Chondrocyte (in vitro differentiated cells): ENCODE results near the gene KCTD16. TPM values are rescaled to one million over a fixed set of nuclear protein-coding genes. Genes with fewer than 3 reads are reported as not detected.

Experiments
- DNase-seq: peaks from one replicate; pipeline ENCODE4 v3.0.0; 2021; ENCODE audit warnings: mixed read lengths, low spot score
- H3K27ac Mint-ChIP-seq: one replicate; pipeline ENCODE4 v1.8.0; 2021; ENCODE audit warnings: mild to moderate bottlenecking, moderate library complexity, mixed read lengths; ENCODE audit not compliant: unreplicated experiment
- H3K27me3 Mint-ChIP-seq: 2 replicates; pipeline ENCODE4 v1.8.0; 2021; ENCODE audit warnings: low read depth, mixed read lengths
- H3K36me3 Mint-ChIP-seq: 2 replicates; pipeline ENCODE4 v1.8.0; 2021; ENCODE audit warnings: low read depth, mixed read lengths
- H3K4me1 Mint-ChIP-seq: 2 replicates; pipeline ENCODE4 v1.8.0; 2021; ENCODE audit warnings: low read depth, mild to moderate bottlenecking, mixed read lengths
- H3K4me3 Mint-ChIP-seq: one replicate; pipeline ENCODE4 v1.8.0; 2021; ENCODE audit warnings: mild to moderate bottlenecking, moderate library complexity, mixed read lengths; ENCODE audit not compliant: unreplicated experiment
- H3K9me3 Mint-ChIP-seq: 2 replicates; pipeline ENCODE4 v1.8.0; 2021; ENCODE audit warnings: low read depth, mixed read lengths
- CTCF ChIP-seq: fragments of 200-600 bp; sonication (generic); IDR thresholded peaks from 2 replicates; pipeline ENCODE4 v1.5.0; 2021; ENCODE audit warnings: antibody characterized with exemption, mild to moderate bottlenecking, moderate library complexity
- total RNA-seq: library from RNA; stranded (reverse); gene quantifications from 3 replicates; pipeline ENCODE4 v1.2.1, GENCODE V29; 2021

KCTD16 gene
- total RNA-seq, 1 donor from 2014 or later, result 1.5 TPM

DNA sequence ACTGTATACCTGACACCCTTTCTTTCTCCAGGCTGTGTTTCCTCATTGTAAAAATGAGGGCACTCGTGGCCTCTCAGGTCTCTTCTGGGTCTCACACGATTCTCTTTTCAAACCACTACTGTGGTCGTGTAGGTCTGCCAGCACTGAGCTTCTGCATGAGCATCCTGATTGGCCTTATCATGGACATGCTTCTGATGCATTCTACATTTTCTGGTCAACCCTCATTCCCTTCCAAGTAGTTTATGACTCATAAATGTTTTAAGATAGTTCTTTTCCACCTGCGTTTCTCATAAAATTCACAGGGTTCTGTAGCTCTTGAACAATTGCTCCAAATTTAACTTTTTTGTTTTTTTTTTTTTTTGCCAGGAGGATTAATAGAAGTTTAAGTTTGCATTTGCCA, 294.8 kb downstream of the KCTD16 start:
- no peaks in the 10 kb centered on the region for H3K9me3 Mint-ChIP-seq
- H3K4me3 Mint-ChIP-seq, result no peak overlapping the region
- no peaks in the 10 kb centered on the region for H3K36me3 Mint-ChIP-seq
- peaks cover 2% of the 10 kb centered on the region for H3K27me3 Mint-ChIP-seq
- TF ChIP-seq CTCF, result no peak
- no peak for DNase-seq
- H3K27ac Mint-ChIP-seq, result no peak overlapping the region
- H3K4me1 Mint-ChIP-seq, result peaks cover 5% of the 10 kb centered on the region

- no peaks in the 10 kb centered on the region for H3K36me3 Mint-ChIP-seq
- peak; percentile 73 for TF ChIP-seq CTCF
- no peaks in the 10 kb centered on the region for H3K9me3 Mint-ChIP-seq
- DNase-seq, result no peak
- H3K4me3 Mint-ChIP-seq, result no peak overlapping the region
- H3K27ac Mint-ChIP-seq, result no peak overlapping the region
- peaks cover 2% of the 10 kb centered on the region for H3K27me3 Mint-ChIP-seq
- H3K4me1 Mint-ChIP-seq, result peaks cover 5% of the 10 kb centered on the region
Observed at GRCh38 chr5:144467792-144468191, 297.1 kb downstream of the KCTD16 start.

DNA sequence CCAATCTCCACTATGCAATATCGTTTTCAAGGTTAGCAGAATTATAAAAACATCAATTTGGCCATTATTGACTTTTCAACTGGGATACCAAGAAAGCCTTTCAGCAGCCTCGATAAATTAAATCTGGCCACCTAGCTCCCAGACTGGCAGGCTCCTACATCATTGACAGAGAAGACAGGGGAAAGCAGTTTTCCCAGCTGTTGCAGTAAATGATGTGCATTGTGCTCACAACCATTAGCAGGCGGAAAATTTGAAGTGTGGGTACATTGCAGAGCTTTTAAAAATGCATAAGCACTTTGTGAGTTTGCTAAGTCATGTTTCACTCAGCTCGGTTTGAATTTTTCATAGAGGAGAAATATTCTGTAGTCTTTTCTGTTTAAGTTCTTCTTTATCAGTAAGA, 297.9 kb downstream of the KCTD16 start:
- TF ChIP-seq CTCF, result no peak
- Mint-ChIP-seq H3K9me3 (no peaks in the 10 kb centered on the region), H3K4me3 (no peak overlapping the region), H3K27me3 (peaks cover 2% of the 10 kb centered on the region), H3K36me3 (no peaks in the 10 kb centered on the region), H3K27ac (no peak overlapping the region), H3K4me1 (peaks cover 5% of the 10 kb centered on the region)
- no peak for DNase-seq

GRCh38 chr5:144469106-144469505, 298.4 kb downstream of the KCTD16 start:
- no peak for TF ChIP-seq CTCF
- peaks cover 5% of the 10 kb centered on the region for H3K4me1 Mint-ChIP-seq
- DNase-seq, result no peak
- no peaks in the 10 kb centered on the region for H3K36me3 Mint-ChIP-seq
- no peak overlapping the region for H3K4me3 Mint-ChIP-seq
- H3K9me3 Mint-ChIP-seq, result no peaks in the 10 kb centered on the region
- H3K27ac Mint-ChIP-seq, result no peak overlapping the region
- H3K27me3 Mint-ChIP-seq, result peaks cover 2% of the 10 kb centered on the region

DNA sequence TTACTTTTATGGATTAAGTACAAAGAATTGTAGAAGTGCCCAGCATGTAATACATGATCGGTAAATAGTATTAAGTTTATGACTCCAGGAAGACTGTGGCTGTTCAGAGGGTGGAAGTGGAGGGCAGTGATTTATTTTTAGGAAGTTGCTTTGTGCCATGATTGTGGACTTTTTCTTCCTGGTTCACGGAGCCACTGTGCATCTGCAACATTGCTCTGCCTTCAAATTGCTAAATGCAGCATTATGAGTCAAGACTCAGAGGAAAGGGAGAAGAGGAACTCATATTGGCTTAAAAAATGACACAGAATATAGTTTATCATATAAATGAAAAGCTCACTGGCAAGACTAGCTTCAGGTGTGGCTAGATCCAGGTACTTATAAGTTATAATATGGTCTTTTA, 301.5 kb downstream of the KCTD16 start:
- Mint-ChIP-seq H3K4me3 (no peak overlapping the region), H3K4me1 (peaks cover 5% of the 10 kb centered on the region), H3K27ac (no peak overlapping the region), H3K27me3 (no peaks in the 10 kb centered on the region), H3K36me3 (no peaks in the 10 kb centered on the region), H3K9me3 (no peaks in the 10 kb centered on the region)
- no peak for DNase-seq
- TF ChIP-seq CTCF, result no peak
